PFSK-1 (cell line): ENCODE measurements around the gene RERE.

Source experiments
- FOXP2 ChIP-seq: optimal IDR thresholded peaks from 2 replicates; pipeline ENCODE3; 2011; ENCODE audit warnings: borderline replicate concordance, control low read depth, inconsistent platforms; ENCODE audit not compliant: insufficient read depth; ENCODE audit errors: extremely low read length, extremely low read depth
- POLR2AphosphoS5 ChIP-seq: IDR thresholded peaks from 2 replicates; pipeline ENCODE4 v1.6.1; 2012; ENCODE audit warnings: low read depth, mild to moderate bottlenecking, control low read depth, low read length, moderate library complexity
- SIN3A ChIP-seq: IDR thresholded peaks from 2 replicates; pipeline ENCODE4 v1.6.1; 2012; ENCODE audit warnings: mild to moderate bottlenecking, low read length, moderate library complexity, borderline replicate concordance; ENCODE audit not compliant: insufficient read depth
- TAF1 ChIP-seq: IDR thresholded peaks from 2 replicates; pipeline ENCODE4 v1.6.1; 2012; ENCODE audit warnings: low read length, control low read depth, borderline replicate concordance; ENCODE audit not compliant: insufficient read depth
- TF ChIP-seq, protein P1 (sequence below), 2 experiments: IDR thresholded peaks; 2 replicates each; pipeline versions ENCODE4 v1.6.1 to v1.8.0; 2011 to 2012; ENCODE audit warnings: low read depth in 2 of 2, low read length in 2 of 2, control low read depth in 1 of 2, inconsistent platforms in 1 of 2, mild to moderate bottlenecking in 1 of 2, moderate library complexity in 1 of 2; ENCODE audit not compliant: insufficient read depth in 1 of 2

RERE gene

DNA sequence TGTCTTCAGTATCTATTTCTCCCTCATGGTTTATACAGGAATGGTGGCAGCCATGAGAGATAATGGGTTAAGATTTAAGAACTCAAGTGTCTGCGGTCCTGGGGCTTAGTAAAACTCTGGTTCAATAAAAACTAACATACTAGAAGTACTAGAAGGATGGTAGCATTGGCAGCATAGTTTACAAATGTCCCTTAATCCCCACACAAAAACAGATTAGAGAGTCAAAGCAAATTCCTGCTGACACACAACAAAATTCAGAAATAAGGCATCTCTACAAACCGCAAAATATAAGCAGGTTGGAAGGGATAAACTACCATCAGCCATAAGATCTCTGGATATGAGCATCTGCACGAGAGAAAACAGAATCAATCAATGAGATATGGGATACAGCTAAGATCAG, 234.4 kb downstream of the RERE start:
- no peak for TF ChIP-seq TAF1
- TF ChIP-seq POLR2AphosphoS5: no peak
- TF ChIP-seq SIN3A: no peak
- TF ChIP-seq, protein P1, sequence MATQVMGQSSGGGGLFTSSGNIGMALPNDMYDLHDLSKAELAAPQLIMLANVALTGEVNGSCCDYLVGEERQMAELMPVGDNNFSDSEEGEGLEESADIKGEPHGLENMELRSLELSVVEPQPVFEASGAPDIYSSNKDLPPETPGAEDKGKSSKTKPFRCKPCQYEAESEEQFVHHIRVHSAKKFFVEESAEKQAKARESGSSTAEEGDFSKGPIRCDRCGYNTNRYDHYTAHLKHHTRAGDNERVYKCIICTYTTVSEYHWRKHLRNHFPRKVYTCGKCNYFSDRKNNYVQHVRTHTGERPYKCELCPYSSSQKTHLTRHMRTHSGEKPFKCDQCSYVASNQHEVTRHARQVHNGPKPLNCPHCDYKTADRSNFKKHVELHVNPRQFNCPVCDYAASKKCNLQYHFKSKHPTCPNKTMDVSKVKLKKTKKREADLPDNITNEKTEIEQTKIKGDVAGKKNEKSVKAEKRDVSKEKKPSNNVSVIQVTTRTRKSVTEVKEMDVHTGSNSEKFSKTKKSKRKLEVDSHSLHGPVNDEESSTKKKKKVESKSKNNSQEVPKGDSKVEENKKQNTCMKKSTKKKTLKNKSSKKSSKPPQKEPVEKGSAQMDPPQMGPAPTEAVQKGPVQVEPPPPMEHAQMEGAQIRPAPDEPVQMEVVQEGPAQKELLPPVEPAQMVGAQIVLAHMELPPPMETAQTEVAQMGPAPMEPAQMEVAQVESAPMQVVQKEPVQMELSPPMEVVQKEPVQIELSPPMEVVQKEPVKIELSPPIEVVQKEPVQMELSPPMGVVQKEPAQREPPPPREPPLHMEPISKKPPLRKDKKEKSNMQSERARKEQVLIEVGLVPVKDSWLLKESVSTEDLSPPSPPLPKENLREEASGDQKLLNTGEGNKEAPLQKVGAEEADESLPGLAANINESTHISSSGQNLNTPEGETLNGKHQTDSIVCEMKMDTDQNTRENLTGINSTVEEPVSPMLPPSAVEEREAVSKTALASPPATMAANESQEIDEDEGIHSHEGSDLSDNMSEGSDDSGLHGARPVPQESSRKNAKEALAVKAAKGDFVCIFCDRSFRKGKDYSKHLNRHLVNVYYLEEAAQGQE (IDR thresholded peaks at IDR 0.05; ENCODE audit: insufficient read depth in 1 of 2, low read depth in 2 of 2, low read length in 2 of 2): no peak
- no peak for TF ChIP-seq FOXP2

DNA sequence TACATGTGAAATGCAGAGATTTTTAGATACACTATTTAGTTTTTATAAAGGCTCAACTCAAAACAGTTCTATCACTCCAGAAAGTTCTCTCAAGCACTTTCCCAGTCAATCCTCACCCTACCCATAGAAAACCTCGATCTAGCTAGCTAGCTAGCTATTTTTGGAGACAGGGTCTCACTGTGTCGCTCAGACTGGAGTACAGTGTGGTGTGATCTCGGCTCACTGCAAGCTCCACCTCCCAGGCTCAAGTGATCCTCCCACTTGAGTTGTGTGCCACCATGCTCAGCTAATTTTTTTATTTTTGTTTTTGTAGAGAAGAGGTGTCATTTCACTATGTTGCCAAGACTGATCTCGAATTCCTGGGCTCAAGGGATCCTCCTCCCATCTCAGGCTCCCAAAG, 236.9 kb downstream of the RERE start:
- TF ChIP-seq FOXP2: no peak
- no peak for TF ChIP-seq TAF1
- no peak for TF ChIP-seq SIN3A
- TF ChIP-seq POLR2AphosphoS5: no peak
- TF ChIP-seq, protein P1 (IDR thresholded peaks at IDR 0.05; ENCODE audit: insufficient read depth in 1 of 2, low read depth in 2 of 2, low read length in 2 of 2): no peak

DNA sequence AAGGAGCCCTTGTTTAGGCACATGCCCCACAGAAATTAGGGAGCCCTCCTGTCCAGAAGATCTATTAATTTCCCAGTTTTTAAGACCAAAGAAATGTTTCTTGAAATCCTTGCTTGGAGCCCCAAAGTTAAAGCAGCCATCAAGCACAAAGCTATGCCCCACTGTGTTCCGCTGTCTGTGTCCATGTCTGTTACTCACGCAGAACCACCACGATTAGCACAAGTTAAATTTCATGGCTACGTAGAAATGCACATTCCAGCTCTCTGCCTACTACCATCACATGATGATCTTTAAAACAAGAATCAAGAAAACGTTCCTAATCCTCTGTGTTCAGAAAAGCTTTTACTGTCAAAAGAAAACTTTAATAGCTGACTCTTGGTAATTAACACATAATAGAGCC, 238.5 kb downstream of the RERE start:
- TF ChIP-seq SIN3A (no peak), FOXP2 (no peak), POLR2AphosphoS5 (no peak), TAF1 (no peak)
- TF ChIP-seq, protein P1 (IDR thresholded peaks at IDR 0.05; ENCODE audit: insufficient read depth in 1 of 2, low read depth in 2 of 2, low read length in 2 of 2): no peak

DNA sequence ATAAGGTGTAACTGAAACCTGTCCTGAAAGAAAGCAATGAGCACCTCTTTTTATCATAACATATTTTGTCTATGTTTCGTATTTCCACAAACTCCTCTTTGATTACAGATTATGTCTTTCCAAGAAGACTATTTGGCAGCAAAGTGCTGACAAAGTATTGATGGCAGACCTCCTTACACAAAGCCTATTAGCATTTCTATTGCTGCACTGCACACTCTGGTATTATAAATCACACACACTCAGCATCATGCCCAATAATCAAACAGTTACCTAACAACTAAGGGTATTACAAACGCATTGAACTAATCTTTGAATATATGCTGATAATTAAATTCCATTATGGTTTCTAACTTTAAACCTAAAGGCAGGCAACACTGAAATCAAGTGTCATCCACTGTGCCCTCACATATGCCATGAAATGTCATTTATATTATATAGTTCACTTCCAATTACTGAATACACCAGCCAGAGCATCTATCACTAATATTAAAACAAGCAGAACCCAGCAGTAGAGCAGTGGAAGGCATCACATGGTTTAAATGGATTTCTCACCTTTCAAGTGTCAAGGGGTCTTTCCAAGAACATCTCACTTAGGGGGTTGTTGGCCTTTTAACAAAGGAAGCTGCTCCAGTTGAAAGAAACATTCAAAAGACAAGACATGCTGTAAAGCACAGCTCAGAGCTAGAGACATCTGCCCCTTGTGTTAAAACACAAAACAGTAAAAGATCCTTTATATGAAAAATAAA, 239.1 kb downstream of the RERE start:
- TF ChIP-seq POLR2AphosphoS5: no peak
- no peak for TF ChIP-seq SIN3A
- TF ChIP-seq TAF1: no peak

DNA sequence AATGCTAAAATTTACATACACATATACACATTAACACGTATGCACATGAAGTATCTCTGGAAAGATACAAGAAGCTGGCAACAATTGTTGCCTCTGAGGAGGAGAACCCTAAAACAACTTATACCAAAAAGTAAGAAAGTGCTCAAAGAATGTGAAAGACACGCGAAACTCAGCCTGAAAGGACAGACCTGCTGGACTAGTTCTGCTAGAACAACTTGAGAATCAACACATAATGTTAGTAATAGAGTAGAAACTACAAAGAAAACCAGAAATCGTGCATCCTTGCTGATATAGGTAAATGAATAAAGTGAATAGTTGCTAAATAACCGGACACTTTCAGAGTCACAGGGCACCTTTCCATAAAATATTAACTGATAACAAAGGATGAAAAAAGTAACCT, 242.5 kb downstream of the RERE start:
- TF ChIP-seq, protein P1 (IDR thresholded peaks at IDR 0.05; ENCODE audit: insufficient read depth in 1 of 2, low read depth in 2 of 2, low read length in 2 of 2): no peak
- no peak for TF ChIP-seq FOXP2
- no peak for TF ChIP-seq POLR2AphosphoS5
- no peak for TF ChIP-seq SIN3A
- no peak for TF ChIP-seq TAF1

DNA sequence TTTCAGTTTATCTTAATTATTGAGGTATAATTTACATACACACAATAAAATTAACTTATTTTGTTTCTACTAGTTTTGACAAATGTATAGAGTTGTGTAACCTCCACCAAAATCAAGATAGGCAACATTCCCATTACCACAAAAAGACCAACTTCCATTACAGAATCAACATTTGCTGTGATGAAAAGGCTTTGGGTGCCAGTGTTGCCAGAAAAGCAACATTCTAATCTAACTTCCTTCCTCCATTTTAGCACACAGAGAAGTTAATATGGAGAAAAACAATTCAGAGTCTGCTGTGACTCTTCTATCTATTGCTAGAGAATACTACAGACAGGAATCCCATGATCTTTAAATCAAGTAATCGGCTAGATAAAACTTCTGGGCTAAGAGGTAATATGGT, 245.3 kb downstream of the RERE start:
- TF ChIP-seq FOXP2: no peak
- TF ChIP-seq, protein P1 (IDR thresholded peaks at IDR 0.05; ENCODE audit: insufficient read depth in 1 of 2, low read depth in 2 of 2, low read length in 2 of 2): no peak
- no peak for TF ChIP-seq POLR2AphosphoS5
- no peak for TF ChIP-seq TAF1
- TF ChIP-seq SIN3A: no peak
